Stimulated activated CD4-positive, alpha-beta T cell treated with anti-CD3 and anti-CD28 coated beads, Interleukin-1b, Interleukin-23, amount 100 ng/mL, for 4 hours (primary cell): Measurements from ENCODE around the gene TEX29.

Experiments used
- DNase-seq, 2 donors: peaks; one replicate each; pipeline ENCODE4 v3.0.0-alpha.2; 2020; ENCODE audit warnings: low read depth in 2 of 2

Gene TEX29

DNA sequence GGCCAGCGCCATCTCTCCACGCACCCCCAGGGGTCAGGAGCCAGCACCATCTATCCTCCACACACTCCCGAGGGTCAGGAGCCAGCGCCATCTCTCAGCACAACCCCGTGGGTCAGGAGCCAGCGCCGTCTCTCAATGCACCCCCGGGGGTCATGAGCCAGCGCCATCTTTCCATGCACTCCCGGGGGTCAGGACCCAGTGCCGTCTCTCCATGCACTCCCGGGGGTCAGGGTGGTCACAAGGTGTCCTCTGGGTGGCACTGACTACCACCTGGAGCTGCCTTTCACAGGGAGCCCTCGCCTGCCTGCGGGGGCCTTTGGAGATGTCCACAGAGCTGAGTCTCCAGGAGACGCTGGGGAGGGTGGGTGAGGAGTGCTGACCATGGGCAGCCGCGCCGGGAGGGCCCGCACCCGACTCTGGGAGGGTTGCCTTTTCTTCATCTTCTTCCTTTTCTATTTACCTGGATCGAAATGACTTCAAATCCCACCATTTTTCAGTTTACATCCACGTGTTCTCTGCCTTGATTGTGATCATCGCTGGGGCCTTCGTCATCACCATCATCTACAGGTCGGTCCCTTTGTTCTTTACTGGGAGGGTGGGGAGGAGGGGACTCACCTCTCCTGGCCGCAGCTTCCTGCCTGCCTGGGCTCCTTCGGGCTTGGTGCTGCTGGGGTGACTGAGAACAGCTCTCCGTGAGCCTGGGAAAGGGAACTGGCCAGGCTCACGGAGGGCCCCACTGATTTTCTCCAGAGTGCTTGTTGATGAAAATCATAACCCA, 19.1 kb downstream of the TEX29 start:
- no peak for DNase-seq

DNA sequence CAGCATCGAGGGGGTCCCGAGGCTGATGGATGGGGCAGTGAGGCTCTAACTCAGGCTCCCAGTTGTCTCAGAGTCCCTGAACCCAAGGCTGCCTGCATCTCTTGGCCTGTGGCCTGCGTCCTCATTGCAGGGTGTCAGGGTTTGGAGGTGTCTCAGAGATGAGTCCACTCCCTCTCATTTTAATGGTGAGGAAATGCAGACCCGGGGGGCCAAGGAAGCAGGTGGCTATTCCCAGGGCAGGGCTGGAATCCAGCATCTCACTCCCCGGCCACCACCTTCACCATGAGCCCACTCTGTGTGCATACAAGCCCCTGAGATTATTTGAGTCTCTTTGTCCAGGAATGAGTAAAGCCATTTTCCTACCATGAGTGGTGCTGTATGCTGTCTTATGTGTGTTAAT, 21.4 kb downstream of the TEX29 start:
- no peak for DNase-seq

GRCh38 chr13:111342721-111343120, 22.3 kb downstream of the TEX29 start:
- DNase-seq, result no peak

GRCh38 chr13:111343186-111343805, 22.9 kb downstream of the TEX29 start:
- no peak for DNase-seq

- DNase-seq, result no peak
Measured at GRCh38 chr13:111344471-111345191, 24.2 kb downstream of the TEX29 start.

DNA sequence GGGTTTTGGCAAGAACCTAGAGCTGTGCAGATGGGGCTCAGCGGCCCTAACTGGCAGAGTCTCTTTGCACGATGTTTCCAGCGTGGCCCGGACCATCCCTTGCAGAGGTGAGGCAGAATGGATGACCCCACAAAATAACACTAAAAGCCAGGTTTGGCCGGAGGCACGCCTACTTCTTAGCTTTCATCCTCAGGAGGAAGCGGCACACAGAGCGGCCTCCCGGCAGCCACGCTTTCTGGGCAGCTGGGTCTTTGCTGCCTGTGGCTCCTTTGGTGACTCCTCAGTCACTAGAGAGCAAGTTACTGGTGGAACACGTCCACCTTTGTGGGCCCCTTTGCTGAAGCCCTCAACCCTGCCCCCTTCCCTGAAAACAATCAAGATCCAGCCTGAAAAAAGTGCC, 25.2 kb downstream of the TEX29 start:
- DNase-seq, result no peak

GRCh38 chr13:111346101-111346680, 25.7 kb downstream of the TEX29 start:
- DNase-seq, result no peak

- no peak for DNase-seq
Measured at GRCh38 chr13:111347438-111347837, 27.0 kb downstream of the TEX29 start.

- DNase-seq, result no peak
Measured at GRCh38 chr13:111353508-111353907, 33.1 kb downstream of the TEX29 start.

DNA sequence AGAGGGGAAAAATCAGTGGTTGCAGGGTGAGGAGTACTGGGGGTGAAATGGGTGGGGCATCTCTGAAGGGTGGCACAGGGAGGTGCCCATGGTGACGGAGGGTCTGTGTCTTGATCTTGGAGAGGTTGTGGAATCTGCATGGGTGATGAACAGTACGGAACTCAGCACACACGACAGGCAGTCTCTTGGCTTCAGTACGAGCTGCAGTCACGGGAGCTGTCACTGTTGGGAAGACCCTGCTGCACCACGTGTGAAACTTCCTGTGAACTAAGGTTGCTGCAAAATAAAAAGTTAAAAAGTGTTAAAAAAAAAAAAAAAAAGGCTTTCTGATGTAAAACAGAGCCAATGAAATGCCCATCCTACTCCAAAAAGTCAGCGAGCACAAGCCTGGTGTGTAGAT, 34.3 kb downstream of the TEX29 start:
- no peak for DNase-seq

GRCh38 chr13:111356795-111357194, 36.4 kb downstream of the TEX29 start:
- no peak for DNase-seq

GRCh38 chr13:111359237-111359915, 38.9 kb downstream of the TEX29 start:
- DNase-seq, result no peak

DNA sequence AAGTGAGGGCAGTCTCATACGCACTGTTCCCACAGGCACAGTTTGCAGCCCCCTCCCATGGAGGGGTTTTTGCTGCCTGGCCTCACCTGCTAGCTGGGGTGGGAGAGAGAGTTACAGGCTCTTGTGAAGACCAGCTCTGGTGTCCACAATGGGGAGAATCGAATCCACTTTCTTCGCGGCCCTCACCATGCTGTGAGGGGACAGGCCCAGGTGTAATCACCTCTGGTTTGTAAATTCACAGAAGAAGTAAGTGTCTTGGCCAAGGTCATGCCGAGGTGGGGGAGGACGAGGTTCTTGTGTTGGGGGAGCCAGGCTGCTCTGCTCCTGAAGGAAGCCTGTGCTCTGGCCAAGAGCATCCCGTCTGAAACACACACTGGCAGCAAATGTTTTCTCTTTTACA, 39.5 kb downstream of the TEX29 start:
- DNase-seq, result no peak

GRCh38 chr13:111360452-111360851, 40.0 kb downstream of the TEX29 start:
- DNase-seq, result no peak

DNA sequence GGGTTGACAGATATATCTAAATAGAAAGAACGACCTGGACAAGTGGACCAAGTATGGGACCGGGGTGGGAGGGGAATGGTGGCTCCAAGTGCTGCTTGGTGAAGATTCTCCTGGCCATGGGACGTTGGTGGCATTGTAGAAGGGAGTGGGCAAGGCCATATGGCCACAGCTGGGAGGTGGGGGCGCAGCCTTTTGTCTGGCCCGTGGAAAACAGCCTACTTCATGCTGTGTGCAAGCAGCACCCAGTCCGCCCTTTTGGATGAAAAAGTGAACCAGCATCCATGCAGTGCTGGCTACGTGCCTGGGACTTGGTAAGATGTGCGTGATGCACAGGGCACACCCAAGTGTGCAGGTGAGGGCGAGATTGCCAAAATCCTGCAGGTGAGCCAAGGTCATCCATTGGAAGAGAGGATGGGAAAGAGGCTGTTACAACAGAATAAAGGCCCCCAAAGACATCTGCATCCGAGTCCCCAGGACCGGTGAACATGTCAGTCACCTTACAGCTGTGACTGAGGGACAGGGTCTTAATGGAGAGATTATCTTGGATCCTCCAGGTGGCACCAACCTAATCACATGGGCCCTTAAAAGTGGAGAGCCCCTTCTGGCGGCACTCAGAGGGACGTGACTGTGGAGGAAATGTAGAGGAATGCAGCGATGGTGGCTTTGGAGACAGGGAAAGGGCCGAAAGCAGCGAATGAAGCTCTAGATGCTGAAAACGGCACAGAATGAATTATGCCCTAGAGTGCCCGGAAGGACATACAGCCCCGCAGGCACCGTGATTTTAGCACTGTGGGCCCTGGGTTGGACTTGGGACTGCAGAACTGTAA, 40.8 kb downstream of the TEX29 start:
- no peak for DNase-seq

- DNase-seq, result no peak
Measured at GRCh38 chr13:111361873-111362648, 41.6 kb downstream of the TEX29 start.

- DNase-seq, result no peak
Measured at GRCh38 chr13:111363121-111363520, 42.7 kb downstream of the TEX29 start.

- DNase-seq, result no peak
Measured at GRCh38 chr13:111363591-111363990, 43.1 kb downstream of the TEX29 start.

DNA sequence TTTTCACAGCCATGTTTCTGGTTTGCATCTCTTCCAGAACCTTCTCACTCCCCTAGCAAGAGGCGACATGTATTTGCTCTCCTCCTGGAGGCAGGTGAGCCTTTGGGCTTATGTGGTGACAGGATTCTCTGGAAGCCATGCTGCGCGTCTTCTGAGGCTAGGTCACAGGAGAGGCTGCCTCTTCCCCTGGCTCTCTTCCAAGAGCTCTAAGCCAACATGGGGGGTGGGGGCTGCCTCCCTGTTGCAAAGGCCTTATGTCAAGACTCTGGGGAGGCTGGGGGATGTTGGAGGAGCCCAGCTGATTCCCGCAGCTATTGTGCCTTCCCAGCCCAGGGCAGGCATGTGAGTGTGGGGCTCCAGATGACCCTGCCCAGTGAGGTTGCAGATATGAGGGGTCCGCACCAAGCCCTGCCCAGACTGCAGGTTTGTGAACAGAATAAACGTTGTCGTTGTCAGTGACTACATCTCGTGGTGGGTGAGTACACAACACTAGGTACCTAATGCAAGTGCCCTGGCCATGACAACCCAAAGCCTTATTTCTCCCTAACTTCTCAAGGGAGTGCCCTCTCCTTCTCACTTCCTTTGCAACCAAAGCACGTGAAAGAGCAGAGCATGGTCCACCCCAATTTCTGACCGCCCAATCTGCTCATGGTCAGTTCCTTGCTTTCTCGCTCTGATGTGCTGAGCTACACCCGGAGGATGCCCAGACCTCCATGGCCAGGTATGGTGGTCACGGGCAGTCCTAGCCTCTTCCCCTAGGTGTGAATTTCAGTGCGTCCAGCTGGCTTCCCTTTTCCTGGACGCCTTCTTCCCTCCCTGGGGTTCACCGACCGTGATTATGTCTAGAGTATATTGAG, 44.9 kb downstream of the TEX29 start:
- no peak for DNase-seq
